Measurements from ENCODE around the gene SLC24A3. TPM values are rescaled to one million over a fixed set of nuclear protein-coding genes. Genes with fewer than 3 reads are reported as not detected.
"Not testable (repeated sequence)": the region's sequence is repeated elsewhere in the genome, so short reads cannot be mapped to it uniquely, and the experiment has no call there.

Gene SLC24A3
- total RNA-seq, 1 donor from 2014 or later: not detected

DNA sequence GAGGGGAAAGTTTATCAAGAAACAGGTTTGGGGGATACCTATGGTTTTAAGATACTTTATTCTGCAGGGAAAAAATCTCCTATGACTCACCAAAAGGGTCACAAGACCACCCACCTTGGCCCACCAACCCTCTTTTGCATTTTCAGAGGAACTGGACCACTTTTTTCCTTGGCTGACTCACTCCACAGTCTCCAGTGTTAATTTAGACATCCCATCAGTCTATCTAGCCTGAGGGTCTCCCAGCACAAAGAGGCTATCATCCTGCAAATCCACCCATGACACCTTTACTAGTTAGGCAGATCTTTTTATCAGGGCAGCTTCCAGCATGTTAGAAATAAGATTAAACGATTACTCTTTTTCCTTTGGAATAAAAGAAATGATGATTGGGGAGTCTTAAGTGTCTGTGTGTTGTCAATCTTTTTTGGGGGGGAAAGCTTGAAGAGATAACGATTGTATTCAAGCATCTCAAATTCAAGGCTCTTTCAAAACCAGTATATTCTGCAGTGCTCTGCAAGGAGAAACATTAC, 407.5 kb downstream of the SLC24A3 start:
- Mint-ChIP-seq H3K4me1 (ENCODE audit: low read depth) (peaks cover 20% of the 10 kb centered on the region), H3K4me3 (ENCODE audit: low read depth) (no peak overlapping the region), H3K9me3 (peaks cover 16% of the 10 kb centered on the region), H3K36me3 (ENCODE audit: low read depth) (peaks cover 6% of the 10 kb centered on the region), H3K27ac (no peak overlapping the region), H3K27me3 (ENCODE audit: low read depth) (no peaks in the 10 kb centered on the region)
- no peak for DNase-seq (ENCODE audit: low spot score)
- intact Hi-C loops (cut with micrococcal nuclease): no loop called here

DNA sequence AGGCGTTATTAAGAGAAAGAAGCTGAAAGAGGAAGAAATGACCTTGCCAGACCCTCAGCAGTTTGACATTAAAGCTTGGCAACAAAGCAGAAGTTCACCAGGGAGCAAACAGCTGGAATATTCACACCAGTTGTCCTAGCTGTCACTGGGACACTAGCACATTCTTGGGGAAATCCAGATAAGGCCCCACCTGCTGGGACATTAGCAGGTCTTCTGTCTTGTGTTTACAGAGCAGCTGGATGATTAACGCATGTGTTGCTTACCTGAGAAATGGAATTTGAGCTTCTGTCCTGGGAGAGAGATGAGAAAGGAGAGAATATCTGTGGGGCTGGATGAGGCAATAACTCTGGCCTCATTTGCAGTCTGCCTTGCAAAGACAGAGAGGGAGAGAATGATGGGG, 408.0 kb downstream of the SLC24A3 start:
- no peaks in the 10 kb centered on the region for H3K27me3 Mint-ChIP-seq (ENCODE audit: low read depth)
- H3K27ac Mint-ChIP-seq: no peak overlapping the region
- peaks cover 6% of the 10 kb centered on the region for H3K36me3 Mint-ChIP-seq (ENCODE audit: low read depth)
- peaks cover 20% of the 10 kb centered on the region for H3K4me1 Mint-ChIP-seq (ENCODE audit: low read depth)
- H3K9me3 Mint-ChIP-seq: peaks cover 16% of the 10 kb centered on the region
- intact Hi-C loops (cut with micrococcal nuclease): no loop called here
- no peak for DNase-seq (ENCODE audit: low spot score)
- no peak overlapping the region for H3K4me3 Mint-ChIP-seq (ENCODE audit: low read depth)

DNA sequence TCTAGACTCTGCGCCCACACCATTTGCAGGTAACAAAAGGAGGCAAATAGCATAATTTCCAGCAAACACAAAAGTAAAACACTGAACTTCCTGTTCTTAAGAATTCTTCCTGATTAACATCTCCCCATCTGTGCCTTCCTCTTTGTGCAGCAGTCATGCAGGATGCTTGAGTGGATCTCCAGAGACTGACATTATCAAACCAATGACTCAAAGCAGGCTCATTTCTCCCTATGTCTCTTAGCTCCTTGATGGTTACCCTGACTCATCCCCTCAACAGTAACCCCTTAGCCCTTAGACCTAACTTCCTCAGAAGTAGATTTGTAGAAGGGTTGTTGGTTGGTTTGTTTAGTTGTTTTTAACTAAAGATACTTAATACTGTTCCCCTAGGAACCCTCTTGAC, 408.6 kb downstream of the SLC24A3 start:
- intact Hi-C loops (cut with micrococcal nuclease): no loop called here
- H3K9me3 Mint-ChIP-seq: peaks cover 16% of the 10 kb centered on the region
- no peaks in the 10 kb centered on the region for H3K27me3 Mint-ChIP-seq (ENCODE audit: low read depth)
- no peak for DNase-seq (ENCODE audit: low spot score)
- H3K4me3 Mint-ChIP-seq (ENCODE audit: low read depth): no peak overlapping the region
- H3K27ac Mint-ChIP-seq: no peak overlapping the region
- H3K36me3 Mint-ChIP-seq (ENCODE audit: low read depth): peaks cover 6% of the 10 kb centered on the region
- peaks cover 20% of the 10 kb centered on the region for H3K4me1 Mint-ChIP-seq (ENCODE audit: low read depth)

- Mint-ChIP-seq H3K27ac (no peak overlapping the region), H3K4me3 (ENCODE audit: low read depth) (no peak overlapping the region), H3K9me3 (peaks cover 16% of the 10 kb centered on the region), H3K4me1 (ENCODE audit: low read depth) (peaks cover 20% of the 10 kb centered on the region), H3K27me3 (ENCODE audit: low read depth) (no peaks in the 10 kb centered on the region), H3K36me3 (ENCODE audit: low read depth) (peaks cover 6% of the 10 kb centered on the region)
- intact Hi-C loops (cut with micrococcal nuclease): no loop called here
- no peak for DNase-seq (ENCODE audit: low spot score)
Observed at GRCh38 chr20:19624221-19624965, 412.0 kb downstream of the SLC24A3 start.

GRCh38 chr20:19625426-19625825, 413.0 kb downstream of the SLC24A3 start:
- DNase-seq (ENCODE audit: low spot score): no peak
- H3K36me3 Mint-ChIP-seq (ENCODE audit: low read depth): peaks cover 6% of the 10 kb centered on the region
- H3K4me3 Mint-ChIP-seq (ENCODE audit: low read depth): no peak overlapping the region
- H3K27me3 Mint-ChIP-seq (ENCODE audit: low read depth): no peaks in the 10 kb centered on the region
- peaks cover 16% of the 10 kb centered on the region for H3K9me3 Mint-ChIP-seq
- peaks cover 14% of the 10 kb centered on the region for H3K4me1 Mint-ChIP-seq (ENCODE audit: low read depth)
- no peak overlapping the region for H3K27ac Mint-ChIP-seq
- intact Hi-C loops (cut with micrococcal nuclease): no loop called here

- no peak for DNase-seq (ENCODE audit: low spot score)
- H3K27ac Mint-ChIP-seq: no peak overlapping the region
- H3K36me3 Mint-ChIP-seq (ENCODE audit: low read depth): peaks cover 6% of the 10 kb centered on the region
- H3K27me3 Mint-ChIP-seq (ENCODE audit: low read depth): no peaks in the 10 kb centered on the region
- no peak overlapping the region for H3K4me3 Mint-ChIP-seq (ENCODE audit: low read depth)
- H3K4me1 Mint-ChIP-seq (ENCODE audit: low read depth): peaks cover 2% of the 10 kb centered on the region
- peaks cover 16% of the 10 kb centered on the region for H3K9me3 Mint-ChIP-seq
- intact Hi-C loops (cut with micrococcal nuclease): no loop called here
Observed at GRCh38 chr20:19626896-19627295, 414.5 kb downstream of the SLC24A3 start.

- H3K27ac Mint-ChIP-seq: no peak overlapping the region
- peak; percentile 19 for DNase-seq (ENCODE audit: low spot score)
- H3K9me3 Mint-ChIP-seq: peaks cover 11% of the 10 kb centered on the region
- peaks cover 6% of the 10 kb centered on the region for H3K36me3 Mint-ChIP-seq (ENCODE audit: low read depth)
- intact Hi-C loops (cut with micrococcal nuclease): loop anchor here (1.0 kb wide), 1 partner anchor 34 kb away; no protein-coding TSS in a partner anchor
- H3K4me3 Mint-ChIP-seq (ENCODE audit: low read depth): no peak overlapping the region
- no peaks in the 10 kb centered on the region for H3K27me3 Mint-ChIP-seq (ENCODE audit: low read depth)
- H3K4me1 Mint-ChIP-seq (ENCODE audit: low read depth): no peaks in the 10 kb centered on the region
Observed at GRCh38 chr20:19628570-19629134, 416.2 kb downstream of the SLC24A3 start.

DNA sequence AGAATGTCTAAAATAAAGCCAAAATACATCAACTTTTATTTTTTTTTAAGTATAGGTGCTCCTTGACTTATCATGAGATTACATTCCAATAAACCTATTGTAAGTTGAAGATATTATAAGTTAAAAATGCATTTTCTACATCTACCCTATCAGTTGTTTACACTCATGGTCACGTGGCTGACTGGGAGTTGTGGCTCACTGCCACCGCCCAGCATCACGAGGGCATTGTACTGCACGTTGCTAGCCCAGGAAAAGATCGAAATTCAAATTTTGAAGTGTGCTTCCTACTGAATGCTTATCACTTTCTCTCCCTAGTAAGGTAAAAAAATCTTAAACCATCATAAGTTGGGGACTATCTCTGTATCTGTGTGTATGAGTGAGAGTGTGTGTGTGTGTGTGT, 419.0 kb downstream of the SLC24A3 start:
- H3K36me3 Mint-ChIP-seq (ENCODE audit: low read depth): no peaks in the 10 kb centered on the region
- H3K4me1 Mint-ChIP-seq (ENCODE audit: low read depth): no peaks in the 10 kb centered on the region
- no peak overlapping the region for H3K4me3 Mint-ChIP-seq (ENCODE audit: low read depth)
- H3K9me3 Mint-ChIP-seq: no peaks in the 10 kb centered on the region
- intact Hi-C loops (cut with micrococcal nuclease): no loop called here
- H3K27ac Mint-ChIP-seq: no peak overlapping the region
- no peak for DNase-seq (ENCODE audit: low spot score)
- H3K27me3 Mint-ChIP-seq (ENCODE audit: low read depth): no peaks in the 10 kb centered on the region

DNA sequence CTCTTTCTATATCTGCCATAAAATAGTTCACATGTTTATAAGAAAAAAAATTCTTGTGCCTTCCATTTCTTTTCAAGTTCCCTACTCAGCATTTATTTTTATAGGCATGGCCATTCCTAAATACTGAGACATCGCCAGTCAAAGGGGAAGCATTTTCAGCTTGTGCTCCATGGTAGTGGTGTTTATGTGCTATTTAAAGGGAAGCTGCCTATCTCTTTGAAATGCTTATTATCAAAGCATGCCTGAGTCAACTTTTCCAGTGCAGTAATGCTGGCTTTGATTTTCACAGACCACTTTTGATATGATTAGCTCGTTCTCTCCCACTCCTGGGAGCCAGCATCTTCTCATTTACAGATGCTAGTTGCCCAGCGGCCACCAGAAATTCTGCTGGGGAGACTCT, 421.5 kb downstream of the SLC24A3 start:
- Mint-ChIP-seq H3K9me3 (no peaks in the 10 kb centered on the region), H3K4me3 (ENCODE audit: low read depth) (no peak overlapping the region), H3K27me3 (ENCODE audit: low read depth) (no peaks in the 10 kb centered on the region), H3K4me1 (ENCODE audit: low read depth) (no peaks in the 10 kb centered on the region), H3K36me3 (ENCODE audit: low read depth) (no peaks in the 10 kb centered on the region), H3K27ac (no peak overlapping the region)
- intact Hi-C loops (cut with micrococcal nuclease): no loop called here
- no peak for DNase-seq (ENCODE audit: low spot score)

DNA sequence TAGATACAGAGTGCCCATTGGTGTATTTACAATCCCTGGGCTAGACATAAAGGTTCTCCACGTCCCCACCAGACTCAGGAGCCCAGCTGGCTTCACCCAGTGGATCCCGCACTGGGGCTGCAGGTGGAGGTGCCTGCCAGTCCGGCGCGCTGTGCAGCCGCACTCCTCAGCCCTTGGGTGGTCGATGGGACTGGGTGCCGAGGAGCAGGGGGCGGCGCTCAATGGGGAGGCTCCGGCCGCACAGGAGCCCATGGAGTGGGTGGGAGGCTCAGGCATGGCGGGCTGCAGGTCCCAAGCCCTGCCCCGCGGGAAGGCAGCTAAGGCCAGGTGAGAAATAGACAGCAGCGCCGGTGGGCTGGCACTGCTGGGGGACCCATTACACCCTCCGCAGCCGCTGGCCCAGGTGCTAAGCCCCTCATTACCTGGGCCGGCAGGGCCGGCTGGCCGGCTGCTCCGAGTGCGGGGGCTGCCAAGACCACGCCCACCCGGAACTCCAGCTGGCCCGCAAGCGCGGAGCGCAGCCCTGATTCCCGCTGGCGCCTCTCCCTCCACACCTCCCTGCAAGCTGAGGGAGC, 427.1 kb downstream of the SLC24A3 start:
- H3K4me3 Mint-ChIP-seq (ENCODE audit: low read depth); H3K27ac Mint-ChIP-seq; H3K9me3 Mint-ChIP-seq; H3K27me3 Mint-ChIP-seq (ENCODE audit: low read depth); DNase-seq (ENCODE audit: low spot score); intact Hi-C loops (cut with micrococcal nuclease); H3K4me1 Mint-ChIP-seq (ENCODE audit: low read depth); H3K36me3 Mint-ChIP-seq (ENCODE audit: low read depth): not testable (repeated sequence)

DNA sequence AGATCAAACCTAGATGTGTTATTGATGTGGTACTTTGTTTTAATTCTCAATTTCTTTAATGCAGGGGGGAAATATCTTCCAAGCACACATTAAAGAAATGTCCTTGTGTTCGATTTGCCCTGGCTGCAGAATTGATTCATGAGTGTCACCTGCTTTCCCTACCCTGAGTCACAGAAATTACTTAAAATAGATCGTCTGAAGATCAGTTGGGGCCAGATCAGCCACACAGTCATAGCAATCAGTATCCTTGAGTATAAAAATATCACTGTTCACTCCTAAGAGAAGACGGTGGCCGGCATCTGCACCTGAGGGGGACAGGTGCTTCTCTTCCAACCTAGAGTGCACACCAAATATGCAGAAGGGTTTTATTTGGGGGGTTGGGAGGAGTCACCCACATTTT, 430.4 kb downstream of the SLC24A3 start:
- Mint-ChIP-seq H3K4me3 (ENCODE audit: low read depth) (no peak overlapping the region), H3K27ac (no peak overlapping the region), H3K9me3 (no peaks in the 10 kb centered on the region), H3K36me3 (ENCODE audit: low read depth) (no peaks in the 10 kb centered on the region), H3K4me1 (ENCODE audit: low read depth) (no peaks in the 10 kb centered on the region), H3K27me3 (ENCODE audit: low read depth) (no peaks in the 10 kb centered on the region)
- no peak for DNase-seq (ENCODE audit: low spot score)
- intact Hi-C loops (cut with micrococcal nuclease): no loop called here

DNA sequence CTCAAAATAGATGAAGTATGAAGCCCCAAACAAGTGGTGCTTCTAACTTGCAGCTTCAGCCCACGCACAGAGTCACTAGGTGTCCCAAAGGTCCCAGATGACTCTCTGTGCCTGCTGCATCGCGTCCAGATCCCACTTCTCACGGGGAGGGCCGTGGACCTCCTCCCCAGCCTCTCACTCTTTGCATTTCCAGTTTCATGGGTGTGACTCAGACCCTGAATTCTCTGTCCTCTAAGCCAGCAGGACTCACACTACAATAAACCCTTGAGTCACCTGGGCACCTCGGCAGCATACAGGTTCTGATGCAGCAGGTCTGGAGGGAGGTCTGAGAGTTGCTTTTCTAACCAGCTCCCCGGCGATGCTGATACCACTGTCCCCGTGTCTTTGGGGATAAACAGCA, 431.6 kb downstream of the SLC24A3 start:
- DNase-seq (ENCODE audit: low spot score): no peak
- Mint-ChIP-seq H3K27me3 (ENCODE audit: low read depth) (no peaks in the 10 kb centered on the region), H3K4me1 (ENCODE audit: low read depth) (no peaks in the 10 kb centered on the region), H3K9me3 (no peaks in the 10 kb centered on the region), H3K27ac (no peak overlapping the region), H3K4me3 (ENCODE audit: low read depth) (no peak overlapping the region), H3K36me3 (ENCODE audit: low read depth) (no peaks in the 10 kb centered on the region)
- intact Hi-C loops (cut with micrococcal nuclease): no loop called here

DNA sequence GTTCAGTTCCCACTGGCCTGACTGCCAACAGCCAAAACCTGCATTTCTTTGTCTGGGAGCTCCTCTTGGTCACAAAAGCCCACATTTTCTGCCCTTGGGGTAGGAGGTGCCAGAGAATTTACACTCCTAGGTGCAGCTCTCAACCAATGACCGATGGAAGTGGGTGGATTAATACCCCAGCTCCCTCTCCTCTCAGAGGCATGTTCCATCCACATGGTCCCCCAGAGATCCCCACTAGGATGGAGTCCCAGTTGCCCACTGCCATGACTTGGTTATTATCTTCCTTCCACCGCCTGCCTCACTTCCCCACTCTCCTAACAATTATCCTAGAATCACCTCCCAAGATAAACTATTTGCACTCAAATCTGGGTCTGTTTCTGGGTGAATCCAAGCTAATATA, 434.5 kb downstream of the SLC24A3 start:
- H3K27ac Mint-ChIP-seq: no peak overlapping the region
- no peak for DNase-seq (ENCODE audit: low spot score)
- intact Hi-C loops (cut with micrococcal nuclease): no loop called here

More for the DNA sequence above, 434.5 kb downstream of the SLC24A3 start:
- no peaks in the 10 kb centered on the region for H3K36me3 Mint-ChIP-seq (ENCODE audit: low read depth)
- H3K4me3 Mint-ChIP-seq (ENCODE audit: low read depth): no peak overlapping the region
- no peaks in the 10 kb centered on the region for H3K9me3 Mint-ChIP-seq
- no peaks in the 10 kb centered on the region for H3K4me1 Mint-ChIP-seq (ENCODE audit: low read depth)
- no peaks in the 10 kb centered on the region for H3K27me3 Mint-ChIP-seq (ENCODE audit: low read depth)

Measured in activated T-helper 2 cell treated with anti-CD3 and anti-CD28 coated beads, Interferon-gamma antibody, Interleukin-2, Interleukin-4, amounts not matched to agents 10 μg/mL and 5 μg/mL and 100 μg/mL, durations not matched to agents 14 hours and 24 hours and 36 hours (primary cell).